Activated CD4-positive, alpha-beta T cell treated with anti-CD3 and anti-CD28 coated beads for 24 hours (primary cell): ENCODE results near the gene DMKN.

Source experiments
- DNase-seq, 2 donors: peaks; one replicate each; pipeline ENCODE4 v3.0.0-alpha.2; 2020; ENCODE audit warnings: low read depth in 2 of 2

DMKN gene, protein sequence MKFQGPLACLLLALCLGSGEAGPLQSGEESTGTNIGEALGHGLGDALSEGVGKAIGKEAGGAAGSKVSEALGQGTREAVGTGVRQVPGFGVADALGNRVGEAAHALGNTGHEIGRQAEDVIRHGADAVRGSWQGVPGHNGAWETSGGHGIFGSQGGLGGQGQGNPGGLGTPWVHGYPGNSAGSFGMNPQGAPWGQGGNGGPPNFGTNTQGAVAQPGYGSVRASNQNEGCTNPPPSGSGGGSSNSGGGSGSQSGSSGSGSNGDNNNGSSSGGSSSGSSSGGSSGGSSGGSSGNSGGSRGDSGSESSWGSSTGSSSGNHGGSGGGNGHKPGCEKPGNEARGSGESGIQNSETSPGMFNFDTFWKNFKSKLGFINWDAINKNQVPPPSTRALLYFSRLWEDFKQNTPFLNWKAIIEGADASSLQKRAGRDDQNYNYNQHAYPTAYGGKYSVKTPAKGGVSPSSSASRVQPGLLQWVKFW

DNA sequence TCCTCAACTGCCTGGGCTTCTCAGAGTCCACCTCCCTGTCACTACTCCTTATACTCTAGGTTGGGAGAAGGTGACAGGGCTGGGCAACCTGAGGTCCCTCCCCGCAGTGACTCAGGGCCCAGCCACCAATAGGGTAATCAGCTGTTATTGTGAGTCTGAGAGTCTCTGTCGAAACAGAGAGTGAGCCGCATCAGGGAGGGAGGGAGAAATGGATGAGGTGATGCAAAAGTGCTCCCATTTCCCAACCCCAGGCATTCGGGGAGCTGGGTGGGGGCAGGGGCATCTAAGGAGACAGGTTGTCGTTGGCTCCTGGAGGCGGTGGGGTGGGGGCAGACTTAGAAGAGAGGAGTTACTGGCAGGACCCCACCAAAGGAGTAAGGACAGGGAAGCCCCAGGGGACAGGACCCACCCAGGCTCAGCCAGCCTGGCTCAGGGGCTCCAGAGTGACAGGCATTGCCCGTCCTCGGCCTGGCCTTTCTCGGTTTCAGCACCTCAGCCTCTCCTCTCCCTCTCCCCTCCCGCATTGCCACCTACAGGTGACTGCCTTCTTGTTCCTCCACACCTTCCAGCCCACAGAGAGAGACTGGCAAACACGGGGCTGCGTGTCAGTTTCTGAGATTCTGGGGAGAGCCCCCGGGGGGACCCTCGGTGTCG lies at the start of gene DMKN:
DMKN (minus strand) TSS at position 22 of the 654 bp plus-strand sequence. CDS start 174 bp downstream, outside the sequence.
- no peak for DNase-seq

DNA sequence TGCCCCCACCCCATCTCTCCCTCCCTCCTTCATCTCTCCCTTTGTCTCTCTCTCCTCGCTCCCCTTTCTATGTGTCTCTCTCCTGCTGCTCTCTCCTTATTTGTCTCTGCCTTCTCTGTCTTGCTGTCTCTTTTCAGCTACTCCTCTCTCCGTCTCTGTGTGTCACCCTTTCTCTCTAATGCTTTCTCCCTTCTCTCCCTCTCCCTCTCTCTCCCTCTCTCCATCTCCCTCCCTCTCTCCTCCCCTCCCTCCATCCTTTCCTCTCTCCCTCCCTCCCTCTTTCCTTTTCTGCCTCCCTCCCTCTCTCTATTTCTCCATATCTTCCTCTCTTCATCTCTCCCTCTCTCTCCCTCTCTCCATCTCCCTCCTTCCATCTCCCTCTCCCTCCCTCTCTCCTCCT lies 49.3 kb upstream of the DMKN start:
- no peak for DNase-seq

DNA sequence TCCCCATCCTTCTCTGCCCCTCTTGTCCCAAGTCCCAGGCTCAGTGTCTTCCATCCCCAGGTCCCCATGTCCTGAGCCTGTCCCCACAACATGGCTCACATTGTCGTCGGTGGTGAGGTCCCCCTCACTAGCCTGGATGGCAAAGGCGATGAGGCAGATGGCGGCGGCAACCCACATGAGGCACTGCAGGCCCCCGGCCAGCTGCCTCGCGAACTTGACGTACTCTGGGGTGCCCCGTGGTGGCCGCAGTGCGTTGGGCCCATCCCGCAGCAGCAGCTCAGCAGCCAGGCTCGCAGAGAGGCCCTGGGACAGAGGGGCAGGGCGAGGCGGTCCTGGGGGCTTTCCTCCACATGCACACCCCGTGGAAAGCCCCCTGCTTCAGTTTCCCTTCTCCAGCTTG lies 48.9 kb upstream of the DMKN start:
- no peak for DNase-seq

DNA sequence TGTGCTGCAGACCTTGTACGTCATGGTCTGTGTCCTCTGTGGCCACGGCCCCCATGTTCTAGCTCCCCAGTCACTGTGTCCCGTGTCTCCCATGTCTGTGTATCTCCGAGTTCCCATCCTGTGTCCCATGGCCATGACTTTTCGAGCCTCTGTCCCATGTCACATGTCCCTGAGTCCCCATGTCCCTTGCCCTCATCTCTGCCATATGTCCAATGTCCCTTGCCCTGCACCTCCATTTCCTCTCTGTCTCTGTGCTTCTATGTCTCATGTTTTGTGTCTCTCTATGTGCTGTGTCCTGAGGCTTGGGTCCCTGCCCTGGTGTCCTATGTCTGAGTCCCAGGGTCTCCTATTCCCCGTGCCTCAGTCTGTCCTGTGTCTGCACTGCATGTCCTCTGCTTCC lies 48.0 kb upstream of the DMKN start:
- DNase-seq, result no peak

DNA sequence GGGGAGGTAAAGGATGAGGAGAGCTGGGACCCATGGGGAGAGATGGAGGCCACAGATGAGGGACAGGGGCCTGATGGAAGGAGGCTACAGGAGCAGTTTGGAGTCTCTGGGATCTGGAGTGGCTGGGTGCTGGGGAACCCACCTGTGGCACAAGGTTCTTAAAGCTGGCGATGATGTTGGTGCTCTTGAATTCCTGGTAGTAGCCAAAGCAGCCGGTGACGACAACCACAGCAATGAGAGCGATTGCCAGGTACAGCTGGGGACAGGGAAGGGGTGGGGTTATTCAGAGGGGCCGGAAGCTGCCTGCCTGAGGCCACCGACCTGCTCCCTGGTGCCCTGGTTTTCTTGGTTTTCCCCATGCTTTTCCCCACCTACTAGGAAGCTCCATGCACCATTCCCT lies 47.2 kb upstream of the DMKN start:
- DNase-seq, result no peak

DNA sequence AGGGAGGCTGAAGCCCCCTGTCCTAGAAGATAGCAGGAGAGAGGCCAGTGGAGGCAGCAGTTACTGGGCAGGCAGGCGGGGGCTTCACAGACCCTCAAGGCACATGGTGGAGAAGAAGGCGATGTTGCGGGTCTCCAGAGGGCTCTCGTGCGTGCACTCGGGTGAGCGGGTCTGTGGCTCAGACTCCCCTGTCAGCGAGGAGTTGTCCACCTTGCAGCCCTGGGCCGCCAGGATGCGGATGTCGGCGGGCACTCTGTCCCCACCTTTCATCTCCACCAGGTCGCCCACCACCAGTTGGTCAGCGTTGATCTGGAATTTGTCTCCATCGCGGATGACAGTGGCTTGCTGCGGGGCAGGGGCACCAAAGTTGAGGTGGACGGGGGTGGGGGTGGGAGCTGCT lies 46.8 kb upstream of the DMKN start:
- DNase-seq, result no peak

DNA sequence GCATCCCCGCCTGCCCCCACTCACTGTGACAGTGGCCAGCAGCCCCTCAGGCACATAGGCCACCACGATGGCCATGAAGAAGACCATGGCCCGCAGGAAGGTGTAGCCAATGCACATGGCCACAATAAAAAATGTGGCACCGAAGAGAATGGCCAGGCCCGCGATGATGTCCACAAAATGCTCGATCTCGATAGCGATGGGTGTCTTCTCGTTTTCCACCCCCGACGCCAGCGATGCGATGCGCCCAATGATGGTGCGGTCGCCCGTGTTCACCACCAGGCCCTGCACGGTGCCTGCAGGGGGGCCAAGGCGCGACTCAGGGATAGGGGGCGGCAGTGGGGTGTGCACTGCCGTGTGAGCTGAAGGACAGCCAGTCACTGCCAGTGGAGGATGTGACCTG lies 46.3 kb upstream of the DMKN start:
- no peak for DNase-seq

DNA sequence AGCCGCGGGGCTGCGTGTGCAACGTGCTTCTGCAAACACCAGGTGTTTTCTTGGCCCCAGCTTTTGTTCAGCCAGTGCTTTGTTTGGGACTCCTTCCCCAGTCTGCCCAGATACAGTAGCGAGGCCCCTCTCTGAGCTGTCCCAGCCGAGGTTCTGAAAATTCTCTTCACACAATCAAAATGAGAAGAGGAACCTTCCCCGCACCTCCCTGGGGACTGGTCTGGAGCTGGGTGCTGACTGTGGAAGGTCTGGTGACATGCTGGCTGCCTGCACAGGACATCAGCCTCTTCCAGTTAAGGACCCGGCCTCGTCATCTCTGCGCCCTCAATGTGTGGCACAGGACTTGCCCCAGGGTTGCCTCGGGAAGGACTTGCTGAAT lies 45.8 kb upstream of the DMKN start:
- DNase-seq, result no peak

DNA sequence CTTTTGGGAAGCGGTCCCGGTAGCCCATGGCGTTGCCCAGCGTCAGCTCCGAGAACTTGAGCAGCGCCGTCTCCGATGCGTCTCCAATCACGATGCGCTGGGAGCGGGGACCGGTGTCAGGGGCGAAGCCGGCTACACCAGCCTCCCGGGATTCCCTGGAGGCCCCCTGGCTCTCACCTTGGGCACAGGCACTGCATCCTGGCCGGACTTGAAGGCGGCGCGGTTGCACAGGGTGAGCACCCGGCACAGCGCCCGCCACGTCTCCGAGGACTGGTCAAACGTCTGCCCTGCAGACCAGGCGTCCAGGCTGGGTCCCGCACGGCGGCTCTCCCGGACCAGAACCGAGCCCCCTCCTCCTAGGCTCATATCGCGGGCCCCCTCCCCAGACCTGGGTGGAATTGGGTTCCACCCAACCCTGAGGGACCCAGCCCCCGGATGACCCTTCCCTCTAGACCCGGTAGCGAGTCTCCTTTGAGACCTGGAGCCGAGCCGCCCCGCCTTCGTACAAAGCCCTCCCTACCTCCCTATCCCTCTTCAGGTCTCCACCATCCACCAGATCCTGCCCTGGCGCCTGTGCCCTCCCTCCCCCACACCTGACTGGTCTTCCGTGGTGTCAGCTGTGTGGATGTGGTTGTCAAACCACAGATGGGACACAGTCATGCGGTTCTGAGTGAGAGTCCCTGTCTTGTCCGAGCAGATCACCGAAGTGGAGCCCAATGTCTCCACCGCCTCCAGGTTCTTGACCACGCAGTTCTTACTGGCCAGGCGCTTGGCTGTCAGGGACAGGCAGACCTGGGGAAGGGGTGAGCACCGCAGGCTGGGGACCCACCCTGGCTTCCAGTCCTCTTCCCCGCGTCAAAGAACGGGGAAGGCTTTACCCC lies 45.2 kb upstream of the DMKN start:
- DNase-seq, result no peak

DNA sequence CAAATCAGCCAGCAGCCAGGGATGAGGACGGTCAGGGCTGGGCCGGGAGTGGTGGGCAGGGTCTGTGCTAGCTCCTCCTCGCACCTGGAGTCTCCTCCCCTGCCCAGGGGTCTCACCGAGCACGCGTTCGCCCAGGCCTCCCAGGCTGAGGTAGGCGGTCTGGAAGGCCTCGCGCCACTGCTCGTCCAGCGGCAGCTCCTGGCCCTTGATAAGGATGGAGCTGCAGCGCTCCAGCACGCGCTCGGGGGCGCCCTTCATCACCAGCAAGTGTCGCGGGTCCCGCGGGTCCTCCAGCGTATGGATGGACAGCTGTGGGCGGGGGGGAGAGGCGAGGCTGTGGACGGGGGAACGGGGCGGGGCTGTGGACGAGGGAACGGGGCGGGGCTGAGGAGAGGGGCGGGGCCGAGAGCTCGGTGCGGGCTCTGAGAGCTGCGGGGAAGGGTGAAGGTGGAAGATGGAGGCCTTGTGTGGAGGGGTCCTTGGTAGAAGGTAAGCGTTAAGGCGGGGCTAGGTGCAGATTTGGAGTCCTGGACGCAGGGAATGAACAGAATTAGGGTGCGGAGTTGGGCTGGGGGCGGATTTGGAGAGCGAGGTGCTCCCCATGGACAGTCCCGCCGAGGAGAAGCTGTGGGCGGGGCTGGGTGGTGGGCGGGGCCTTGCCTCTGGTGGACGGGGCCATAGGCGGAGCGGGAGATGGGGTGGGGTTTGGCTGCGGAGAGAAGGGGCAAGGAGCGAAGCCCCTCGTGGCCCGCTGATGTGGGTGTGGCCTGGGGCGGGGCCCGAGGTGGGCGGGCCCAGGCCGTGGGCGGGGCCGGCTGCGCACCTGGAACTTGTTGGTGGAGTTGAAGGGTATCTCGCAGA lies 44.3 kb upstream of the DMKN start:
- peak in 1 of 2 donors; percentile 46 for DNase-seq

DNA sequence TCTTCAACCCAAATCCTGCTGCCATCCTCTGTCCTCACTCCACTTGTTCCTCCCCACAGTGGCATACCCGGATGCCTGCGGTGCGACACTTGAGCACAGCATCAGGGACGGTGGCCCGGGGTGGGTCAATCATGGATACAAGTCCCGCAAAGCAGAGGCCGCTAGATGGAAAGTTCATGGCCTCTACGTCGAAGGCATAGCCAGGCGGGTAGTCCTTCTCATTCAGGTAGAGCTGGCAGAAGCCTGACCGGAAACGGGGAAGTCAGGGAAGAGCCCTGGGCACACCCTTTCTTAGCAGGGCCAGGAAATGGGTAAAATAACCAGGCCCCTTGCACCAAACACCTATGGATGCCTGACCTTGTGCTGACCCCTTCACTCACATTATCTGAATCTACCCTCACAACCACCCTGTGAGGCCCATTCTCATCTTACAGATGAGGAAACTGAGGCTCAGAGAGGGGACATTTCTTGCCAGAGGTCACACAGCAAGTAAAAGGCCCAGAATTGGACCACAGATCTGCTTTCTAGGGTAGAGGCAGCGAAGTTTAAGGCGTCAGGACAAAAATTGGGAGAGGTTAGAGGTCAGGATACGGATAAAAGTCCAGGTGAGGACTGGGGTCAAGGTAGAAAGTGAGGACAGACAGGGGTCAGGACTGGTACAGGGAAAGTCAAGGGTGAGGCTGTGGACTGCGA lies 43.5 kb upstream of the DMKN start:
- DNase-seq, result no peak

DNA sequence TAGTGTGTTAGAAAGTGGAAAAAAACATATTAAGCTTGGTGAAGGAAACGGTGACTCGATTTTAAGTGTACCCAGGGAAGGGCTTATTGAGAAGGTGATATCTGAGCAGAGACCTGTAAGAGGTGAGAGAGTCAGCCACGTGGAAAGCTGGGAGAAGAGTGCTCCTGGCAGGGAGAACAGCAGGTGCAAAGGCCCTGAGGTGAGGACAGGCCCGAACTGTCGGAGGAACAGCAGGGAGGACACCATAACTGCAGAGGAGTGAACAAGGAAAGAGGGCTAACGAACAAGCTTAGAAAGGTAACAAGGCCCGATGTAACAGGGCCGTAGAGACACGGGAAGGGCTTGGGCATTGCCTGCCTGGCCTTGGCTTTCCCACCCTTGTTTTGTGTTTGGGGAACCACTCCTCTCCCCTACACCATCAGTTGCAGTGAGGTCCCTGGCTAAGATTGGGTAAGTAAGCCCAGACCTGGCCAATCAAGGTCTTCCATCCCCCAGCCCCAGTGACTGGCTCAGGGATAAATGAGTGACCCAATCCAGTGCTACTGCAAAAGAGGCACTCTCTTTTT lies 42.7 kb upstream of the DMKN start:
- no peak for DNase-seq

DNA sequence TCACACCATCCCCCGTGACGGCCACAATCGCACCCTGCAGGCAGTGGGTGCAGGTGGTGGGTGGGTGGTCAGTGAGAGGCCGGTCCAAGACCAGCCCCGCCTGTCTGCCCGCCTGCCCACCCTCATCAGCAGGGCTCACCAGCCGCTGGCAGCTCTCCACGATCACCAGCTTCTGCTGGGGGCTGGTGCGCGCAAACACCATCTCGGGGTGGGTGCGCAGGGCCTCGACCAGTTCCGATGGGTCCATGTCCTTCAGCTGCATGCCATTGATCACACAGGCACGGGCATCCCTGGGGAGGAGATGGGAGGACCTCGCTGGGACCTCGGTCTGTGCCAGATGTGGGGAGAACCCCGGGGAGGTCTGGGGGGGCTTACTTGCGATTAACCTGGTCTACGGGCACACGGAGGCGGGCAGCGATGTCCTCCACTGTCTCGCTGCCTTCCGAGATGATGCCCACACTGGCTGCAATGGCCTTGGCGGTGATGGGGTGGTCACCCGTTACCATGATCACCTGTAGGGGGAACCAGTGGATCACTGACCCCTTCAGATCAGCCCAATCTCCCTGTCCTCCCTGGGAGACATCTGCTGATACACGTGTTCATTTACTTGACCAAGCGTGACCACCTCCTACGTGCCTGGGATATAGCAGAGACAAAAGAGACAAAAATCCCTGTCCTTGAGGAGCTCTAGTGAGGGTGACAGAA lies 42.0 kb upstream of the DMKN start:
- DNase-seq, result no peak

DNA sequence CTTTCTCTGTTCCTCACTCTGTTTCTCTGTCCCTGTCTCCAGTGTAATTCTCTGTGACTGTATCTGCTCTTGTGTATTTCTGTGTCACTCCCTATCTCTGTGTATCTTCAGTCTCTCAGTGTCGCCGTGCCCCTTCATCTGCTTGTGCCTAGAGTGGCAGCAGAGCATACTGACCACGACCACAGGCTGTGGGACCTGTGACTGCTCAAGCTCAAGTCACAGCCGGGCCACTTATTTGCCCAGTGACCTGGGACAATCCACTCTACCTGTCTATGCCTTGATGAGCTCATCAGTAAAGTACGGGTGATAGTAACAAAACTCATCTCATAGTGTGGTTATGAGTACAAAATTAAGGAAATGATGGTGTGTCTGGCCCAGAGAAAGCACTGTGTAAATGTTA lies 40.6 kb upstream of the DMKN start:
- no peak for DNase-seq

DNA sequence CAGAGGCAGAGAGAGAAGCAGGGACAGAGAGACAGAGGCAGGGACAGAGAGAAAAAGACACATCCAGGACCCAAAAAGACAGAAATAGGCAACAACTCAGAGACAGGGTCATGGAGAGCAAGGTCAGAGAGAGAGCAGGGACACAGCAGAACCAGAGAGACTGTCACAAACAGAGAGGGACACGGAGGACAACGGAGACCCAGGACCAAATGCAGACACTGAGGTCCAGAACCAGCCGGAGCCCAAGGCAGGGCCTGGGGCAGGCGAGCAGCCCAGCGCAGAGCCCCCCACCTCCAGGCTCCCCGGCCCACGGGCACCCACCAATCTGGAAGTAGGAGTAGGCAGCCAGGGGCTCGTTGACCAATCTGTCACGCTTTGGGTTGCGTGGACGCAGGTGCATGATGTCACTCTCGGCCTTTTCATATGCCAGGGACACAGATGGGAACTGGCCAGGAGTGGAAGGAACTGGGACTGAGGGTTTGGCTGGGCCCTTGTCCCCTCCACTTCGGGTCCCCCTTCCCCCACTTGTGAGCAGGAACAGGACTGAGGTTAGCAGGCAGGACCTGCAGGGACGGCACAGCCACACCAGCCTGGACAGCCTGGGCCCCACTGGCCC lies 40.0 kb upstream of the DMKN start:
- DNase-seq, result no peak

DNA sequence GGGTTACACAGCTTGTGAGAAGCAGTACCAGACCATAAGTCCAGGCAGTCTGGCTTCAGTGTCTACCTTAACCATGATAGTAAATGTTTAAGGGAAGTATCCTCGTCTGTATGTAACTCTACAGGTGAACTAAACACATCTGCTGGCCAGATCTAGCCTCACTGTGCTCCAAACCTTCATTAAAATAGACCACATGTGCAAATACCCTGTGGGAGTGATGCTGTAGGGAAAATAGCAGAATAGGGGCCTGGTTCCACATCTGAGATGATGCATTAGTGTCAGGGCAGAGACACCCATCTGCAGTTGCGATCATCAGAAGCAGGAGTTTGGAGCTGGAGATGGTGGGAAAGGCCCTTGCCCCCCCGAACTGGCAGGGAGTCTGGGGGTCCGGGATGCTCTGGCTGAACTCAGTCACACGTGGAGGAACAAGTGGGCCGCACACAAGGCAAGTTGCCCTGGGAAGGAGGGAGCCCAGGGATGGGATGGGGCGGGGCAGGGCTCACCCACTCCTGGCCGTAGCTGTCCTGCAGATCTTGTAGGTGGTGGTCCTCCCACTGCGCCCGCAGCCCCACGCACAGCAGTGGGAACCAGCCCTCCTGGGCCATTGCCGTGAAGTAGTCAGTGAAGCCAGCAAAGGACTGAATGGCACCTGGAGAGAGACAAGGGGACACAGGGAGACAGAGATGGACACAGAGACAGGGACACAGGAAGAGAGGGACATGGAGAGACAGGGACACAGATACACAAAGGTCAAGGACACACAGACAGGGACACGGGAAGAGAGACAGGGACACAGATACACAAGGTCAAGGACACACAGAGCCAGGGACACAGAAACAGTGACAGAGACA lies 39.3 kb upstream of the DMKN start:
- DNase-seq, result no peak

DNA sequence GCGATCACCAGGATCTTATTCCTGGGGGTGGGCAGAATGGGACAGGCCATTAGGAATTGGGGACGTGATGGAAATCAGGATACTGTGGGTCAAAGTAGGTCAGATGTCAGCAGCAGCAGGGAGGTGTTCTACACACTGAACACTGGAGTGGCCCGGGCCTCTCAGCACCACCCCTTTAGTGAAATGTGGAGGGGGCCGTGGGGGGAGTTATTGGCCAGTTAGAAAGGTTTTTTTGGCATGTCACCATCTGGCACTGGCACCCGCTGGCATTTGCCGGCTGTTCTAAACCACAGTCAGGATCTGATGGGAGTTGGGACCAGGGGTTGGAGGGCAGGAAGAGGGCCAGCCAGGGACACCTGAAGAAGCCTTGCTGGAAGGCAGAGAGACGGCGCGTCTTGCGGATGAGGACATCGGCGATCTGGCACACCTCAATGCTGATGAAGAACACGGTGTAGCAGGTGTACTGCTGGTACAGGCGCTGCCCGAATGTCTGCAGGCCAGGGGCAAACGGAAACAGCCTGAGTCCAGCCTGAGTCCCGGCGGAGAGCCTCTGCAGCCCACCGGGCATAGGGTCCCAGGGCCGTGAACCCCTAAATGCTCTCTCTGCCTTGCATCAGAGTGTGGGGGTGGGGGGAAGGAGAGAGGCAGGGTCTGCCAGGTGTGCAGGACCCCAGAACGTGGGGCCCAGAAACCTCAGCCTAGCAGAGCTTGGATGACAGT lies 37.8 kb upstream of the DMKN start:
- no peak for DNase-seq
